H9 (cell line): ENCODE data around the gene KPNA1. TPM values are rescaled to one million over a fixed set of nuclear protein-coding genes. Genes with fewer than 3 reads are reported as not detected.
A peak's percentile ranks its signal among the peaks of the same experiment; 100 is the strongest.

Experiments used
- DNase-seq: peaks from one replicate; pipeline ENCODE4 v3.0.0-alpha.2; 2017
- H2AFZ ChIP-seq: one replicate; pipeline ENCODE4 v1.6.1; 2013; ENCODE audit warnings: mild to moderate bottlenecking, low read length, control low read depth, moderate library complexity
- H2AK5ac ChIP-seq: 2 replicates; pipeline ENCODE4 v1.6.1; 2013; ENCODE audit warnings: low read length, control low read depth, mixed read lengths; ENCODE audit not compliant: insufficient read length
- H2BK120ac ChIP-seq: one replicate; pipeline ENCODE4 v1.6.1; 2013; ENCODE audit warnings: low read depth, mild to moderate bottlenecking, low read length, control low read depth, inconsistent platforms; ENCODE audit not compliant: poor library complexity, severe bottlenecking
- H2BK12ac ChIP-seq: 2 replicates; pipeline ENCODE4 v1.6.1; 2013; ENCODE audit warnings: low read length, control low read depth, mixed read lengths, low read depth; ENCODE audit not compliant: insufficient read length
- H2BK15ac ChIP-seq: 2 replicates; pipeline ENCODE4 v1.6.1; 2013; ENCODE audit warnings: low read depth, low read length, control low read depth
- H2BK20ac ChIP-seq: one replicate; pipeline ENCODE4 v1.6.1; 2013; ENCODE audit warnings: low read depth, mild to moderate bottlenecking, low read length, control low read depth, inconsistent platforms; ENCODE audit not compliant: poor library complexity, severe bottlenecking
- H2BK5ac ChIP-seq: 2 replicates; pipeline ENCODE4 v1.6.1; 2013; ENCODE audit warnings: low read length, control low read depth, mixed read lengths; ENCODE audit not compliant: insufficient read length
- H3K14ac ChIP-seq: 2 replicates; pipeline ENCODE4 v1.6.1; 2013; ENCODE audit warnings: low read length, control low read depth; ENCODE audit not compliant: insufficient read depth
- H3K18ac ChIP-seq: 2 replicates; pipeline ENCODE4 v1.6.1; 2013; ENCODE audit warnings: low read depth, mild to moderate bottlenecking, mixed read lengths, low read length, control low read depth; ENCODE audit not compliant: insufficient read length
- H3K23ac ChIP-seq: 2 replicates; pipeline ENCODE4 v1.6.1; 2013; ENCODE audit warnings: low read length, control low read depth, mixed read lengths, low read depth; ENCODE audit not compliant: insufficient read length
- H3K23me2 ChIP-seq: 2 replicates; pipeline ENCODE4 v1.6.1; 2013; ENCODE audit warnings: low read depth, mild to moderate bottlenecking, mixed read lengths, low read length, control low read depth; ENCODE audit not compliant: insufficient read length, poor library complexity, severe bottlenecking
- H3K27ac ChIP-seq: 2 replicates; pipeline ENCODE4 v1.5.1; 2013; ENCODE audit warnings: low read length, control low read depth, mixed read lengths, low read depth; ENCODE audit not compliant: insufficient read length
- H3K27me3 ChIP-seq: 2 replicates; pipeline ENCODE4 v1.6.1; 2013; ENCODE audit warnings: low read length, control low read depth, inconsistent platforms; ENCODE audit not compliant: insufficient read depth
- H3K4ac ChIP-seq: 2 replicates; pipeline ENCODE4 v1.6.1; 2013; ENCODE audit warnings: low read depth, mild to moderate bottlenecking, control low read depth, inconsistent platforms, low read length, moderate library complexity
- H3K4me1 ChIP-seq: 2 replicates; pipeline ENCODE4 v1.6.1; 2013; ENCODE audit warnings: low read length, control low read depth, inconsistent platforms; ENCODE audit not compliant: insufficient read depth
- H3K4me2 ChIP-seq: 2 replicates; pipeline ENCODE4 v1.6.1; 2013; ENCODE audit warnings: low read length, control low read depth, mixed read lengths; ENCODE audit not compliant: insufficient read length, insufficient read depth
- H3K56ac ChIP-seq: 2 replicates; pipeline ENCODE4 v1.6.1; 2013; ENCODE audit warnings: low read depth, mild to moderate bottlenecking, mixed read lengths, low read length, control low read depth; ENCODE audit not compliant: insufficient read length
- H3K79me1 ChIP-seq: 2 replicates; pipeline ENCODE4 v1.6.1; 2013; ENCODE audit warnings: low read depth, mild to moderate bottlenecking, moderate library complexity, low read length, control low read depth, inconsistent platforms; ENCODE audit not compliant: insufficient read depth, poor library complexity, severe bottlenecking
- H3K79me2 ChIP-seq: 2 replicates; pipeline ENCODE4 v1.6.1; 2013; ENCODE audit warnings: low read length, control low read depth, inconsistent platforms; ENCODE audit not compliant: insufficient read depth
- H3K9ac ChIP-seq: 2 replicates; pipeline ENCODE4 v1.6.1; 2013; ENCODE audit warnings: low read length, control low read depth, mixed read lengths; ENCODE audit not compliant: insufficient read length; ENCODE audit errors: extremely low read depth
- H3K9me3 ChIP-seq: one replicate; pipeline ENCODE4 v1.6.1; 2013; ENCODE audit warnings: low read depth, low read length, inconsistent platforms; ENCODE audit not compliant: control insufficient read depth
- H3T11ph ChIP-seq: one replicate; pipeline ENCODE4 v1.6.1; 2013; ENCODE audit warnings: mild to moderate bottlenecking, low read length, control low read depth, inconsistent platforms
- H4K20me1 ChIP-seq: one replicate; pipeline ENCODE4 v1.6.1; 2013; ENCODE audit not compliant: control insufficient read depth, insufficient read length, insufficient read depth
- H4K5ac ChIP-seq: 2 replicates; pipeline ENCODE4 v1.6.1; 2013; ENCODE audit warnings: low read depth, mild to moderate bottlenecking, mixed read lengths, low read length, control low read depth; ENCODE audit not compliant: insufficient read length
- H4K8ac ChIP-seq: replicated peaks from 2 replicates; pipeline ENCODE4 v1.6.1; 2013; ENCODE audit warnings: low read length, control low read depth, mixed read lengths, low read depth; ENCODE audit not compliant: insufficient read length
- H4K91ac ChIP-seq: 2 replicates; pipeline ENCODE4 v1.6.1; 2013; ENCODE audit warnings: low read depth, mild to moderate bottlenecking, moderate library complexity, mixed read lengths, low read length, control low read depth; ENCODE audit not compliant: insufficient read length
- H3K27ac Mint-ChIP-seq, 3 experiments: 2 replicates in 2 of 3; 3 replicates in 1 of 3; pipeline ENCODE4 v1.8.0; 2020 to 2021; ENCODE audit warnings: mixed read lengths in 3 of 3, mild to moderate bottlenecking in 1 of 3, moderate library complexity in 1 of 3
- H3K27me3 Mint-ChIP-seq: 2 replicates; pipeline ENCODE4 v1.8.0; 2021; ENCODE audit warnings: low read depth, mild to moderate bottlenecking, moderate library complexity, mixed read lengths
- H3K36me3 Mint-ChIP-seq, 3 experiments: 2 replicates in 2 of 3; 3 replicates in 1 of 3; pipeline ENCODE4 v1.8.0; 2020 to 2021; ENCODE audit warnings: low read depth in 3 of 3, mixed read lengths in 3 of 3; ENCODE audit not compliant: insufficient read depth in 1 of 3
- H3K4me1 Mint-ChIP-seq, 2 experiments: 2 replicates each; pipeline ENCODE4 v1.8.0; 2020; ENCODE audit warnings: mixed read lengths in 2 of 2
- H3K4me3 Mint-ChIP-seq, 2 experiments: 2 replicates in 1 of 2; 3 replicates in 1 of 2; pipeline ENCODE4 v1.8.0; 2020 to 2021; ENCODE audit warnings: mild to moderate bottlenecking in 2 of 2, mixed read lengths in 2 of 2, moderate library complexity in 1 of 2
- H3K9me3 Mint-ChIP-seq, 2 experiments: 2 replicates in 1 of 2; 3 replicates in 1 of 2; pipeline ENCODE4 v1.8.0; 2020; ENCODE audit warnings: mild to moderate bottlenecking in 2 of 2, mixed read lengths in 2 of 2, moderate library complexity in 1 of 2
- whole genome bisulfite sequencing: extraction: QIAGEN DNeasy Blood & Tissue Kit; methylation state at CpG from one replicate; pipeline ENCODE4 v1.1.7; 2013; ENCODE audit warnings: missing lambda C conversion rate, low lambda C conversion rate, mixed read lengths; ENCODE audit not compliant: insufficient read length; ENCODE audit errors: extremely low coverage; 5-methylcytosine and 5-hydroxymethylcytosine counted together
- total RNA-seq: library from RNA; stranded (reverse); gene quantifications from 2 replicates; pipeline ENCODE4 v1.2.1, GENCODE V29; 2021
- TF ChIP-seq, protein P1 (sequence below): fragments of 200-600 bp; sonication (generic); conservative IDR thresholded peaks from 3 replicates; pipeline ENCODE4 v1.8.0; 2021; ENCODE audit warnings: antibody characterized with exemption, mild to moderate bottlenecking

The KPNA1 gene
- total RNA-seq, 1 experiment from 2014 or later = 71.7 TPM

DNA sequence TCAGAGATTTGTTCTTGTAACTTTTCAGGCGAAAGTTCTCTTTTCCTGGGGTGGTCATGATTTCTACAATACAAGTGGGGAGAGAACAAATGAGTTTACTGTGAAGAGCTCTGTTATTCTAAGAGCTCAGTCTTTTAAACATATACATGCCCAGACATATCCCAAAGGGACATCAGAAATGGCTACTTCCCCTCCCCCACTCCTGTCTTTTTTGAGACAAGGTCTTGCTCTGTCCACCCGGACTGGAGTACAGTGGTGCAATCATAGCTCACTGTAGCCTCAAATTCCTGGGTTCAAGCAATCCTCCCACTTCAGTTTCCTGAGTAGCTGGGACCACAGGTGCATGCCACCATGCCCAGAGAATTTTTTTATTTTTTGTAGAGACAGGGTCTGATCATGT, 18.2 kb downstream of the KPNA1 start:
- H3K4me3 Mint-ChIP-seq = no peak overlapping the region
- no peak overlapping the region for H2AFZ ChIP-seq
- H3K23ac ChIP-seq = no peak overlapping the region
- DNase-seq = no peak
- no CpG with 5 or more reads among the region's 2 CpGs for WGBS
- 0 out of 2 replicates have a peak, but pooled peaks cover 2% of the 10 kb centered on the region for H3K79me2 ChIP-seq
- peak overlapping the region; percentile 75 for H2BK20ac ChIP-seq
- no peak overlapping the region for H3K27ac ChIP-seq
- H3K56ac ChIP-seq = no peak overlapping the region
- H3K36me3 Mint-ChIP-seq = peaks cover 11 to 37% (median 31%) of the 10 kb centered on the region in 3 experiments; a peak in 6 of 7 replicates
- no peak overlapping the region for H2BK12ac ChIP-seq
- H3K4me1 Mint-ChIP-seq = peaks cover 30 to 35% of the 10 kb centered on the region in 2 experiments
- H2BK5ac ChIP-seq = no peak overlapping the region
- H3K27ac Mint-ChIP-seq = peak overlapping the region in 2 of 3 experiments; percentile 5 to 85; a peak in 4 of 7 replicates
- H3K9me3 ChIP-seq = no peaks in the 10 kb centered on the region
- no peak overlapping the region for H3K14ac ChIP-seq
- no peaks in the 10 kb centered on the region for H3K9me3 Mint-ChIP-seq
- no peak overlapping the region for H2BK15ac ChIP-seq
- no peak overlapping the region for H3K4ac ChIP-seq
- no peak overlapping the region for H4K5ac ChIP-seq
- H4K20me1 ChIP-seq = no peaks in the 10 kb centered on the region
- no peak overlapping the region for H2AK5ac ChIP-seq
- no peak overlapping the region for H2BK120ac ChIP-seq
- no peak overlapping the region for H3K9ac ChIP-seq
- no peaks in the 10 kb centered on the region for H3K27me3 ChIP-seq
- peaks cover 10% of the 10 kb centered on the region for H3K79me1 ChIP-seq
- no peaks in the 10 kb centered on the region; the same call in none of the 2 replicates for H3K4me1 ChIP-seq
- no peaks in the 10 kb centered on the region for H3K27me3 Mint-ChIP-seq
- H4K91ac ChIP-seq = no peak overlapping the region
- no peak overlapping the region for H3T11ph ChIP-seq
- H3K18ac ChIP-seq = no peak overlapping the region
- H3K4me2 ChIP-seq = no peak overlapping the region
- H4K8ac ChIP-seq = no peak overlapping the region
- no peaks in the 10 kb centered on the region for H3K23me2 ChIP-seq
- TF ChIP-seq, protein P1, sequence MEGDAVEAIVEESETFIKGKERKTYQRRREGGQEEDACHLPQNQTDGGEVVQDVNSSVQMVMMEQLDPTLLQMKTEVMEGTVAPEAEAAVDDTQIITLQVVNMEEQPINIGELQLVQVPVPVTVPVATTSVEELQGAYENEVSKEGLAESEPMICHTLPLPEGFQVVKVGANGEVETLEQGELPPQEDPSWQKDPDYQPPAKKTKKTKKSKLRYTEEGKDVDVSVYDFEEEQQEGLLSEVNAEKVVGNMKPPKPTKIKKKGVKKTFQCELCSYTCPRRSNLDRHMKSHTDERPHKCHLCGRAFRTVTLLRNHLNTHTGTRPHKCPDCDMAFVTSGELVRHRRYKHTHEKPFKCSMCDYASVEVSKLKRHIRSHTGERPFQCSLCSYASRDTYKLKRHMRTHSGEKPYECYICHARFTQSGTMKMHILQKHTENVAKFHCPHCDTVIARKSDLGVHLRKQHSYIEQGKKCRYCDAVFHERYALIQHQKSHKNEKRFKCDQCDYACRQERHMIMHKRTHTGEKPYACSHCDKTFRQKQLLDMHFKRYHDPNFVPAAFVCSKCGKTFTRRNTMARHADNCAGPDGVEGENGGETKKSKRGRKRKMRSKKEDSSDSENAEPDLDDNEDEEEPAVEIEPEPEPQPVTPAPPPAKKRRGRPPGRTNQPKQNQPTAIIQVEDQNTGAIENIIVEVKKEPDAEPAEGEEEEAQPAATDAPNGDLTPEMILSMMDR = no peak
